Kidney capillary endothelial cell (primary cell): Measurements from ENCODE around the gene CLIC4.
"Not testable (repeated sequence)": the region's sequence is repeated elsewhere in the genome, so short reads cannot be mapped to it uniquely, and the experiment has no call there.

Source experiments
- DNase-seq: peaks from one replicate; pipeline ENCODE4 v3.0.0-alpha.2; 2018; ENCODE audit warnings: low spot score

CLIC4 gene

DNA sequence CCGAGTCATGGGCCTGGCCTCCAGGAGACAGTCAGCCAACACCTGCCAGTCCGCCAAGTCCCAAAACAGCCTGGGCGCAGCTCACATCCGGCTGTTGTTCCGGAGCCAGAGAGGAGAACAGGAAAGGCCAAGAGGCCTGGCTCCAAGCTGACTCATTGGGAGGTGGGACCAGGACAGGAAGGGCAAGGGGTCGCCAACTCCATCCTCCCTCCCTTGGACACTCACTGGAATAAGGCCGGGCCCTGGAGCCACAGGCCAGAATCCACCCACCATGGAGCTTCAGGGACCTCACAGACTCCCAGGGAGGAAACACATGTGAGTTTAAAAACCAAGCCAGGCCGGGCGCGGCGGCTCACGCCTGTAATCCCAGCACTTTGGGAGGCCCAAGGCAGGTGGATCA, 25.1 kb upstream of the CLIC4 start:
- DNase-seq, result peak; percentile 97

DNA sequence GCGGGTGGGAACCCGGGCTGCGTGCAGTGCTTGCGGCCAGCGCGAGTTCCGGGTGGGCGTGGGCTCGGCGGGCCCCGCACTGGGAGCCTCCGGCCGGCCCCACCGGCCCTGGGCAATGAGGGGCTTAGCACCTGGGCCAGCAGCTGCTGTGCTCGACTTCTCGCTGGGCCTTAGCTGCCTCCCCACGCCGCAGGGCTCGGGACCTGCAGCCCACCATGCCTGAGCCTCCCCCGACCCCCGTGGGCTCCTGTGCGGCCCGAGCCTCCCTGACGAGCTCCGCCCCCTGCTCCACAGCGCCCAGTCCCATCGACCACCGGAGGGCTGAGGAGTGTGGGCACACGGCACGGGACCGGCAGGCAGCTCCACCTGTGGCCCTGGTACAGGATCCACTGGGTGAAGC, 23.7 kb upstream of the CLIC4 start:
- no peak for DNase-seq

DNA sequence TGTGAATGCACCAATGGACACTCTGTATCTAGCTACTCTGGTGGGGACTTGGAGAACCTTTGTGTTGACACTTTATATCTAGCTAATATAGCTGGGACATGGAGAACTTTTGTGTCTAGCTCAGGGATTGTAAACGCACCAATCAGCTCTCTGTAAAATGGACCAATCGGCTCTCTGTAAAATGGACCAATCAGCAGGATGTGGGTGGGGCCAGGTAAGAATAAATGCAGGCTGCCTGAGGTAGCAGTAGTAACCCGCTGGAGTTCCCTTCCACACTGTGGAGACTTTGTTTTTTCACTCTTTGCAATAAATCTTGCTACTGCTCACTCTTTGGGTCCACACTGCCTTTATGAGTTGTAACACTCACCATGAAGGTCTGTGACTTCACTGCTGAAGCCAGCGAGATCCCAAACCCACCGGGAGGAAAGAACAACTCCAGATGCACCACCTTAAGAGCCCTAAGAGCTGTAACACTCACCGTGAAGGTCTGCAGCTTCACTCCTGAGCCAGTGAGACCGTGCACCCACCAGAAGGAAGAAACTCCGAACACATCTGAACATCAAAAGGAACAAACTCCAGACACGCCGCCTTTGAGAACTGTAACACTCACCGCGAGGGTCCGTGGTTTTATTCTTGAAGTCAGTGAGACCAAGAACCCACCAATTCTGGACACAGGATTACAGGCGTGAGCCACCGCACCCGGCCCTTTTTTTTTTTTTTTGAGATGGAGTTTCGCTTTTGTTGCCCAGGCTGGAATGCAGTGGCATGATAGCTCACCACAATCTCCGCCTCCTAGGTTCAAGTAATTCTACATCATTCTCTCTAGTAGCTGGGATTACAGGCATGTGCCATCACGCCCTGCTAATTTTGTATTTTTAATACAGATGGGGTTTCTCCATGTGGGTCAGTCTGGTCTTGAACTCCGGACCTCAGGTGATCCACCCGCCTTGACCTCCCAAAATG, 22.9 kb upstream of the CLIC4 start:
- DNase-seq, result not testable (repeated sequence)

DNA sequence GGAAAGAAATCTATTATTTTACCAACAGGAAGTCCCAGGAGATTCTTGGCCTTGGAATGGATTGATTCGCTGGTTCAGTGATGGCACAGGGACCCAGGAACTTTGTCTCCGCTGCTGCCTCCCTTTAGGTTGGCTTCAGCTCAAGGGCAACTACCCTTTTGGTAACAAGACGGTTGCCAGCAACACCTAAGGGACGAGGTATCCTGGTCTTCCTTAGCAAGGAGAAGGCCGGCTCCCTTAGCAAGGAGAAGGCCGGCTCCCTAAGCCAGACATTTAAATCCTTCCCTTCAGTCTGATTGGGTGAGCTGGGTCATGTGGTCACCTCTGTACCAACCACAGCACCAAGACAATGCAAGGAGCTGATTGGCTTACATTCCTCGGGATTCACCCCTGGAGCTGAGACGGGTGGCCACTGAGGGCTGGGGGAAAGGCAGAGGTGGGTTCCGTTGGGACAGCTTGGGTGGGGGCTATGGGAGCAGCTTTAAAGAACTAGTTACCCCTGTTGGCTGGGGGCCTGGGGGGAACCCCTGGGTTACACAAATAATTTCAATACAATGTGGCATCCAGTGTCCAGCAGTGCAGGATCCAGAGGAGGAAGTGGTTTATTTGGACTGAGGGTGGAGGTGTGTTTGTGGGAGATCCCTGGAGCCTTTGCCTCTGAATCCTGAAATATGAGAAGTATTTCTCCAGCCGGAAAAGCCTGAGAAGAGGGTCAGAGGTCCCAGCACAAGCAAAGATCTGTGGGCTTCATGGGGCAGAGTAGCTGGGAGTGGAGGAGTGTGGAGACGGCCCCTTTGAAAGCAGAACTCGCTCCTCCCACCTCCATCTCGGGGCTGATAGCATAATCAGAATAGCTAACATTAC, 20.7 kb upstream of the CLIC4 start:
- DNase-seq, result no peak

DNA sequence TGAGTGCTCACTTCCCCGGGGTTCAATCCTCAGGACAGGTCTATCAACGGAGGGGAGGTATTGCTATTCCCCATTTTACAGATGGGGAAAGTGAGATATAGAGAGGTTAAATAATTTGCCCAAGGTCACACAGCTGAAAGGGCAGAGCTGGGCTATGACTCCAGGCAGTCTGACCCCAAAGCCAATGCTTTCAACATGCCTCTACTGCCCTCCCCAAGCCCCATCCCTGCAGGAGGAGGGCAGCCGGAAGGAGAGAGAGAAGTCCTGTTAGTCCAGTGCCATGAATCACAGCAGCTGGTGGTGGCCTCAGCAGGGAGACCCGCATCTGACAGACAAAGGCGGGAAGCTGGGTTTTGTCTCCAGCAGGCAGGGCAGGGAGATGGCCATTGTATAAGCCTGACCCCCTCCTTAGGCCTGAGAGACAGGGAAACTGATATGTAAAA, 20.0 kb upstream of the CLIC4 start:
- peak; percentile 88 for DNase-seq

DNA sequence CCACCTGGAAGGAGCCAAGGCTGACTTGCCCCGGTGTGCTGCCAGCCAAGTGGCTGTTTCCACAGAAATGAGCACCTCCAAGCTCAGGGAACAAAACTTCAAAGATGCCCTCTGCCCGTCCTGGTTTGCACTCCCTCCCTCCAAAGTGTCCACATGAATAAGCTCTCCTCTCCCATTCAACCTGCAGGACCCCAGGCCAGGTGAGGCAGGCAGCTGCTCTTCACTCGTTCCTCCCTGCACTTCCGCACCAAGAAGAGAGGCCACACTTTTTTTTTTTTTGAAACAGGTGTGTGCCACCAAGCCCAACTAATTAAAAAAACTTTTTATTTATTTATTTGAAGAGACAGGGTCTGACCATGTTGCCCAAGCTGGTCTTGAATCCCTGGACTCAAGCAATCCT, 18.5 kb upstream of the CLIC4 start:
- DNase-seq, result no peak

DNA sequence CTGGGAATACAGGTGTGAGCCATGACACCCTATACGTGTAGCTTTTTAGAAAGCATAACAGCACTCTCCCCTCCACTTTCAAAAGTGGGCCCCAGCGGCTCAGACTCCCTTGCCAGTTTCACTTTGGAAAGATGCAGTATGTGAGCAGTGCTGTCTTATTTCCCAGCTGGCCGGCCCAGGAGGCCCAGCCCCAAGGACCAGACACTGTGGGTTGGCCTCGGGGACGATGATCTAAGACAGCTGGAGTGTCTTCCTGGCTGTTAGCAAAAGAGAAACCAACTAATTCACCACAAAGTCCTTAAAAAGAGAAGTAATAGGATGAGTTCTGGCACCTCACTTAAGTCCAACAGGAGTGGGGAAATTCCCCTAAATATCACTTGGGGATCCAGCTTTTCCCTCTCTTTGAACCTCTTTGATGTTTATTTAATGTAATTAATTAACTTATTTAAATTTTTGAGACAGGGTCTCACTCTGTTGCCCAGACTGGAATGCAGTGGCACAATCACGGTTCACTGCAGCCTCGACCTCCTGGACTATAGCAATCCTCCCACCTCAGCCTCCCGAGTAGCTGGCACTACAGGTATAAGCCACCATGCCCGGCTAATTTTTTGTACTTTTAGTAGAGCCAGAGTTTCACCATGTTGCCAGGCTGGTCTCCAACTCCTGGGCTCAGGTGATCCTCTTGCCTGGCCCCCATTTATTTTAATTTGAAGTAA, 17.6 kb upstream of the CLIC4 start:
- no peak for DNase-seq

DNA sequence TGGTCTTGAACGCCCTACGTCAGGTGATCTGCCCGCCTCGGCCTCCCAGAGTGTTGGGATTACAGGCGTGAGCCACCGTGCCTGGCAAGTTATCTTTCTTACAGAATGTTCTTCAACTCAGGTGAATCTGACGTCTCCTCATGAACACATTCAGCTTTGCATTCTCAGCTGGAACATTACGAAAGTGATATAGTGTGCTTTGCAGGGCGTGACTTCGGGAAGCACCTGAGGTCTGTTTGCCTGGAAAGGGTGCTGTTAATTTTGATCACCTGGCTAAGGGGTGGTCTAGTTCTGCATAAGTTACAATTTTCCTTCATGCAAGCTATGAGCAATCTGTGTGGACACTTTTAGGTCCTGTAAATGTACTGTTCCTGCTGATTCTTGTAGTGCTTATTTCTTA, 16.3 kb upstream of the CLIC4 start:
- DNase-seq, result no peak

DNA sequence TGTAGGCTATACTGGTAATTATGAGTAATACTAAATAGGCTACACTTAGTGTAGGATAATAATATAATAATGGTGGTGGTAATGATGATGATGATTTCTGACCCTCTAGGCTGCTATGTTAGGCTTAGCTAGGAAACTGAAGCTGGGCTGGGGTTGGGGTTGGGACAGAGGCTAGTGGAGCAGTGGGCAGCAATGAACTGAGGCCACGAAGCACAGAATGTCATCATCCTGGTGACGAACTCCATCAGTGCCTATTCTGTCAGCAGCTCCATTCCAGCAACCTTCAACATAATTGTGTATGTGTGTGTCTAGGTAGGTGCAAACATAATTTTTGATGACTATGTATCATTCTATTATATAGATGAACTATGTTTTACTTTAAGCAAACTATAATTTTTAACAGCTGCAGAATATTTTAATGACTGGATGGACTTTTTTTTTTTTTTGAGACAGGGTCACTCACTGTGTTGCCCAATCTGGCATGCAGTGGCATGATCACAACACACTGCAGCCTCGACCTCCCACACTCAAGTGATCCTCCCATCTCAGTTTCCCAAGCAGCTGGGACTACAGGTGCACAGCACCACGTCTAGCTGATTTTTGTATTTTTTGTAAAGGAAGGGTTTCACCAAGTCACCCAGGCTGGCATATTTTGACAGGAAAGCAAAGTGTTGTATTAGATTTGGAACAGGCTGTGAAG, 12.9 kb upstream of the CLIC4 start:
- no peak for DNase-seq

DNA sequence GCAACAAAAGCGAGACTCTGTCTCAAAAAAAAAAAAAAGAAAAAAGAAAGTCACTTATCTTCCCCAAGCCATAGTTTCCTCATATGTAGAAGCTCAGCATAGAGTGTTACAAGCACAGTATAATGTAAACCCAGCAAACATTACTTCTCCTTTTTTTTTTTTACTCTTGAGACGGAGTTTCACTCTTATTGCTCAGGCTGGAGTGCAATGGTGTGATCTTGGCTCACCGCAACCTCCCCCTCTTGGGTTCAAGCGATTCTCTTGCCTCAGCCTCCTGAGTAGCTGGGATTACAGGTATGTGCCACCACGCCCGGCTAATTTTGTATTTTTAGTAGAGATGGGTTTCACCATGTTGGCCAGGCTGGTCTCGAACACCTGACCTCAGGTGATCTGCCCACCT, 11.9 kb upstream of the CLIC4 start:
- not testable (repeated sequence) for DNase-seq

DNA sequence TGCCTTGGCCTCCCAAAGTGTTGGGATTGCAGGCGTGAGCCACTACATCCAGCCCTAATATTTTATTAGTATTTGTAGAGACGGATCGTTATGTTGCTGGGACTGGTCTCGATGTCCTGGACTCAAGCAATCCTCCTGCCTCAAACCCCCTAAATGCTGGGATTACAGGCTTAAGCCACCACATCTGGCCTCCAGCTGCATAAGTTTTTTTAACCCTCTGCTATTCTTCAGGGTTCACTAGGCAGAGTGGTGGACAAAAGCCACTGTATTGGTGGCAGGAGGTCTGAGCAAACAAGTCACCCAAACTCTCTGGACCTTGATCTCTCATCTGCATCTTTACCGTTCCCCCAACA, 10.1 kb upstream of the CLIC4 start:
- DNase-seq, result no peak

DNA sequence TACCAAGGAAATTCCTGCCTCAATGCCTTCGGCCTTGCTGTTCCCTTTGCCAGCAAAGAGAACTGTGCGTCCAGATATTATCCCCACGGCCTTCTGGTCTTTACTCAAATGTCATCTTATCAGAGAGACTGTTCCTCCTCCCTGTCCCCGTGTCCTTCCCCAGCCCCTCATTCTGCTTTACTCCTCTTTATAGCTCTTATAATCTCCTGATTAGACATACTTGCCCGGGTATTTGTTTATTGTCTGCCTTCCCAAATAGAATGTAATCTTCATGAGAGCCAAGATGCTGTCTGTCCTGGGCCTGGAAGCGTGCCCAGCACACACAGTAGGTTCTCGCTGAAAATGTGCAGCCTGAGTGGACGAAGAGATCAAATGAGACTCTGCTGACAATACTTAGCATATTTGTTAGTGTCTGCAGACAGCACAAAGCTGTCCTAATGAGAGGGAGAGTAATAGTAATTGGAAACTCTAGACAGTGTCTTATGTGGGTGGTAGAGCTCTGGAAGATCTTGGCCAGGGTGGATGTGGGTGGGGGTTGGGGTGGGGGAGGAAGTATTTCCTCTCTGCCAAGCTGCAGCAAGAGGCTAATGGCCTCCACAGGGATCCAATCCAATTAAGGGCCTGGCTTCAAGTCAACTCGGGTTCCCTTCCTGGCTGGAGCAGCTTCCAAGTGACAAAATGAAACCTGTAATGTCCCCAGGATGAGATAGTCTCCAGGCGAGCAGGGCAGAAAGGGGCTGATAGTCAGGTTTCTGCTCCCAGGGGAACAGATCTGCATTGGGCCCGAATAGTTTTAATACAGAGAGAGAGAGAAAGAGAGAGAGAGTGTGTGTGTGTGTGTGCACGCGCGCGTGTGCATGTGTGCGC, 9.5 kb upstream of the CLIC4 start:
- DNase-seq, result no peak

DNA sequence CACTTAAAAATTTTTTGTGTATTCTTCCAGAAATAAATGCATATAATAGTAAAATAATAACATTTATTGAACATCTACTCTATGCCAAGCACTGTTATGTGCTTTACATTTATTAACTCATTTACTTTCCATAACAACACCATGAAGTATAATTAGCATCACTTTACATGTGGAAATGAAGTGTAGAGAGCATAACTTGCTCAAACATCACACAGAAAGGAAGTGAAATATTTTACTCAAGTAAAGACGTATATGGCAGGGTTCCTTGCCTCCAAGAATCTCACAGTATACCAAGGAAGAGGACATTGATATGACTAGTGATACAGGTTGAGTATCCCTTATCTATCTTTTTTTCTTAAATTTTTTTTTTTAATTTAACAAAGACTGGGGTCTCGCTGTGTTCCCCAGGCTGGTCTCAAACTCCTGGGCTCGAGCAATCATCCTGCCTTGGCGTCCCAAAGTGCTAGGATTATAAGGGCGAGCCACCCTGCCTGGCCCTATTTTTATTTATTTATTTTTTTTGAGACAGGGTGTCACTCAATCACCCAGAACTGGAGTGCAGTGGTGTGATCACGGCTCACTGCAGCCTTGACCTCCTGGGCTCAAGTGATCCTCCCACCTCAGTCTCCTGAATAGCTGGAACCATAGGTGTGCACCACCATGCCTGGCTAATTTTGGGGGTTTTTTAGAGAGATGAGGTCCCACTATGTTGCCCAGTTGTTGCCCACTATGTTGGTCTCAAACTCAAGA, 7.7 kb upstream of the CLIC4 start:
- DNase-seq, result no peak

DNA sequence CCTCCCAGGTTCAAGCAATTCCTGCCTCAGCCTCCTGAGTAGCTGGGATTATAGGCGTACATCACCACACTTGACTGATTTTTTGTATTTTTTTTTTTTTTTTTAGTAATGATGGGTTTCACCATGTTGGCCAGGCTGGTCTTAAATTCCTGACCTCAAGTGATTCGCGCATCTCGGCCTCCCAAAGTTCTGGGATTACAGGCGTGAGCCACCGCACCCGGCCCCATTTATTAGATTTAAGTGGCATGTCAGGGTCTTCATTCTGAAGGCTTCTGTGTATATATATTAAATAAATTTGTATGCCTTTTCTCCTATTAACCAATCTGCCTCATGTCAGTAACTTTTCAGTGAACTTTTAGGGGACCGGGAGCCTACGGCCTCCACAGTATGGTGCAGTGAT, 6.0 kb upstream of the CLIC4 start:
- DNase-seq, result no peak

DNA sequence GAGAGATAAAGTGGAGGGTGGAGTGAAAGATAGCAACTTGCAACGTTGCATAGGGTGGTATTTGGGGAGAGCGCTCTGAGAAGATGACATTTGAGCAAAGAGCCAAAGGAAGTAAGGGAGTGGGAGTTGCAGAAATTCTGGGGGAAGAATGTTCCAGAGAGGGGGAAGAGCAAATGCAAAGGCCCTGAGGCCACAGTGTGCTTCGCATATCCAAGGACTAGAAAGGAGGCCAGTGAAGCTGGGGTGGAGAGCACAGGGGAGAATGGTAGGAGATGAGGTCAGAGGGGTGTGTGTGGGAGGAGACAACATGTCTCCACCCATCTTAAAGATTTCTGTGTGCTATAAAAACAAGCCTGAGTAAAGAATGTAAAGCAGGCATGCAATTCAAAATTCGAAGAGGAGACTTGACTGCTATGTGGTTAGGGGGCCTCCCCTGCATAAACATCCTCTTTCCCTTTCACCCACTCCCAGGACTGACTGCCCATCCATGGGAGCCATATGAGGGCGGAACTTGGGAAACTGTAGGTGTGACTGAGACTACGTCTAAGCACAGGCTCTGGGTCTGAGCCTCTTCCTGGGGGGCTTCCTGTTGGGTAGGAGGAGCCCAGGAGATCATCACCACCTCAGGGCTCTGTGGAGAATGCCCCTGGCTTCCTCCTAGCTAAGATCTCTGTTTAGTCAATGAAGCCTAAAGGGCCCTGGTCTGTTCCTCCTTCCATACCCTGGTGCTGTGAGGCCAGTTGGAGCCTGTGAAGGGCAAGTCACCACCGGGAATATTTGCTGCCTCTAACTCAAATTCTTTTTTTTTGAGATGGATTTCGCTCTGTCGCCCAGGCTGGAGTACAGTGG, 2.9 kb upstream of the CLIC4 start:
- no peak for DNase-seq

DNA sequence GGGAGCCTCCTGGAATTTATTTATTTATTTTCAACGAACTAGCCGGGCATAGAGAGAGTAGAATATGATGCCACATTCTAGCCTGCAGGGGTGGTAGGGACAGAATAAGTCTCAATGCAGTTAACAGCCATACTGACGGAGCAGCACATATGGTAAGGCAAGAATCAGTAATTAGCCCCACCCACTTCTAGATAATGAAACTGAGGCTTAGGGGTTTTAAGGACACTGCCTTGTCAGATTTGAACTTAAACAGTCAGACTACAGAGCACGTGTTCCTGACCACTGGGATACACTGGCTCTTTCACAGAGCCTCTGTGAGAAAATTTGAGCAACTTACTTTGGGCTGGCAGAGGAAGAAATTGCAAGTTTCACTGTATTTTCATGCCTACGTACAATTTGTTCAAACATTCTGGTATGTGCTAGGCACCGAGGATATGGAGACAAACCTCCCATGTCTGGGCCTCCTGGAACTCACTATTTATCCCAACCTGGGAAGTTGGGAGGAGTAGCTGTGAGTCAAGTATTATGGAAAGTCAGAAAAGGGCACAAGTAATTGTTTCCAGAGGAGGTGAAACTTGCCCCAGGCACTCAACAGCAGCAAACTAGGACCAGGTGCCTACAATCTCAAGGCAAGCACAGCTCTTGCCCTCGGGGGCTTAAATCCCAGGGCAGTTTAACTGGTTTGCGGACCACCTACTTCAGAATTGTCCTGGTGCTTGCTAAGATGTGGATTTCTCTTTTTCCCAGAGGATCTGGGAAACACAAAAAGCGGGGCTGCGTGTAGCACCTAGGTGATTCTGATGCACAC, 1.6 kb upstream of the CLIC4 start:
- no peak for DNase-seq

DNA sequence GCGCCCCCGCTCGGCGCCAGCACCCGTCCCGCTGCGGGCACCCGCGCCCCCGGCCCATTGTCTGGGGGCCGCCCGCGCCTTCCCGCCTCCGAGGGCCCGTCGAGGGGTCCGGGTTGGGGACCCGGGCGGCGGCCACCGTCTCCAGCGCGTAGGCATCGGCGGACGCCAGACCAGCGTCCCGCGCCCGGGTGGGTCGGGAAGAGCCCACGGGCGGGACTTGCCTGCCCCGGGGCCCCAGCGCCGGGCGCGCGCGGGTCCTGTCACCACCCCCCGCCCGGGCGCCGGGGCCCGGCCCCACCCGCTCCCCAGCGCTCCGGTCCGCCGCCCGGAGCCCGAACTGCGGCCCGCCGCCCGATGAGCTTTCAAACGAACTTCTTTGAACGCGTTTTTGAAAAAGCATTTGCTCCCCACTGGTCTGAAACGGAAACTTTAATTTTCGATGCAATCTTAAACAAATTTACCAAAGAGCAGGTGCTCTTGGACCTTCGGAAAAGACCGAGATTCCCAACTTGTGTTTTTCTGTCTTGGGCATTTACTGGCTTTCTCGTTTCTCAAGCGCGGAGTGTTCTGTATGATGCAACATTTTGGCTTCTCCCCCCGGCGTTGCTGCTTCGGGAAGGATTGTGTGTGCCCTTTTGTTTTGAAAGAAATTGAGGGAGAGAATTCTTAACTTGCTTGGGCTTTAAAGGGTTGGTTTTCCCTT, 615 bp downstream of the CLIC4 start:
- DNase-seq, result no peak
